H1 (cell line): ENCODE results near the gene RBM43. TPM values are rescaled to one million over a fixed set of nuclear protein-coding genes. Genes with fewer than 3 reads are reported as not detected.

Experiments
- CTCF ChIA-PET: fragments of 300-600 bp; sonication (Branson Sonifier 250); formaldehyde crosslinking; loops from one replicate; lab custom pipeline; 2021; ENCODE audit not compliant: partially characterized antibody; lab: Charles Lee
- POLR2A ChIA-PET: fragments of 300-600 bp; sonication (Branson Sonifier 250); formaldehyde crosslinking; loops from one replicate; lab custom pipeline; 2021; ENCODE audit warnings: inconsistent platforms; ENCODE audit not compliant: partially characterized antibody; lab: Charles Lee
- DNase-seq, 2 experiments: peaks; one replicate each; pipeline versions ENCODE4 v3.0.0 to v3.0.0-alpha.2; 2010 to 2022; ENCODE audit warnings: low spot score in 2 of 2, low read depth in 1 of 2, mixed read lengths in 1 of 2
- FAIRE-seq: peaks from 2 replicates; lab custom pipeline; 2011; peaks lifted over from hg19 to GRCh38; lab: Jason Lieb, UNC
- H2AFZ ChIP-seq: 2 replicates; pipeline ENCODE4 v1.8.1; 2012; ENCODE audit warnings: low read length, inconsistent platforms
- H2AK5ac ChIP-seq: 2 replicates; pipeline ENCODE4 v1.6.1; 2013; ENCODE audit warnings: low read depth, low read length
- H2BK120ac ChIP-seq: replicated peaks from 2 replicates; pipeline ENCODE3; 2013; ENCODE audit warnings: low read depth, low read length, inconsistent platforms
- H2BK12ac ChIP-seq: 2 replicates; pipeline ENCODE4 v1.6.1; 2013; ENCODE audit warnings: low read depth, low read length
- H2BK15ac ChIP-seq: 2 replicates; pipeline ENCODE4 v1.6.1; 2013; ENCODE audit warnings: low read length
- H2BK20ac ChIP-seq: 2 replicates; pipeline ENCODE4 v1.6.1; 2013; ENCODE audit warnings: low read length
- H2BK5ac ChIP-seq: 2 replicates; pipeline ENCODE4 v1.6.1; 2013; ENCODE audit warnings: low read depth, low read length
- H3K14ac ChIP-seq: 2 replicates; pipeline ENCODE4 v1.6.1; 2013; ENCODE audit warnings: inconsistent platforms; ENCODE audit not compliant: insufficient read length
- H3K18ac ChIP-seq: 2 replicates; pipeline ENCODE4 v1.6.1; 2013; ENCODE audit warnings: low read length; ENCODE audit errors: extremely low read depth
- H3K23ac ChIP-seq: 2 replicates; pipeline ENCODE4 v1.6.1; 2013; ENCODE audit warnings: inconsistent platforms; ENCODE audit not compliant: insufficient read length
- H3K23me2 ChIP-seq: 2 replicates; pipeline ENCODE4 v1.6.1; 2013; ENCODE audit warnings: low read depth, low read length
- H3K27ac ChIP-seq: 2 replicates; pipeline ENCODE4 v1.6.1; 2011; ENCODE audit warnings: low read depth, low read length, inconsistent platforms
- H3K27me3 ChIP-seq, 4 experiments: replicated peaks in 1 of 4; 1 replicate in 1 of 4; 2 replicates in 3 of 4; pipeline versions ENCODE4 v1.6.1 to v1.8.1; 2011 to 2013; ENCODE audit warnings: low read length in 3 of 4, mild to moderate bottlenecking in 3 of 4, inconsistent platforms in 2 of 4, mixed read lengths in 2 of 4, moderate library complexity in 1 of 4; ENCODE audit not compliant: control insufficient read depth in 3 of 4, insufficient read depth in 3 of 4; ENCODE audit errors: extremely low read depth in 1 of 4
- H3K36me3 ChIP-seq, 4 experiments: 2 replicates each; pipeline versions ENCODE4 v1.6.1 to v1.8.1; 2011 to 2013; ENCODE audit warnings: mild to moderate bottlenecking in 4 of 4, low read length in 3 of 4, moderate library complexity in 2 of 4, control low read depth in 1 of 4, inconsistent platforms in 1 of 4; ENCODE audit not compliant: insufficient read depth in 4 of 4, control insufficient read depth in 2 of 4
- H3K4ac ChIP-seq: replicated peaks from 2 replicates; pipeline ENCODE3; 2013; ENCODE audit warnings: low read length, low read depth, mixed read lengths, inconsistent platforms; ENCODE audit not compliant: insufficient read length
- H3K4me1 ChIP-seq, 4 experiments: replicated peaks in 1 of 4; 1 replicate in 1 of 4; 2 replicates in 3 of 4; pipeline versions ENCODE4 v1.6.1 to v1.8.1; 2011 to 2013; ENCODE audit warnings: low read length in 3 of 4, inconsistent platforms in 2 of 4, mixed read lengths in 1 of 4; ENCODE audit not compliant: insufficient read depth in 4 of 4, control insufficient read depth in 3 of 4
- H3K4me2 ChIP-seq, 2 experiments: 2 replicates each; pipeline versions ENCODE4 v1.6.1 to v1.8.1; 2011 to 2013; ENCODE audit warnings: low read depth in 2 of 2, low read length in 2 of 2, control low read depth in 1 of 2, inconsistent platforms in 1 of 2, mild to moderate bottlenecking in 1 of 2; ENCODE audit not compliant: insufficient read depth in 1 of 2
- H3K4me3 ChIP-seq, 4 experiments: fragments of 200-600, 300-600 bp in 1 of 4; sonication (generic), shearing (Covaris generic), sonication (Bioruptor Twin) in 1 of 4; 2 replicates each; pipeline versions ENCODE4 v1.5.1 to v1.8.1; 2011 to 2016; ENCODE audit warnings: low read length in 4 of 4, low read depth in 3 of 4, control low read depth in 2 of 4, inconsistent platforms in 2 of 4, mild to moderate bottlenecking in 2 of 4, mixed read lengths in 1 of 4, moderate library complexity in 1 of 4; ENCODE audit not compliant: insufficient read depth in 2 of 4; ENCODE audit errors: extremely low read depth in 1 of 4
- H3K56ac ChIP-seq: replicated peaks from 2 replicates; pipeline ENCODE3; 2013; ENCODE audit warnings: low read depth, mild to moderate bottlenecking, mixed read lengths, low read length, inconsistent platforms; ENCODE audit not compliant: insufficient read length
- H3K79me1 ChIP-seq: 2 replicates; pipeline ENCODE4 v1.6.1; 2013; ENCODE audit warnings: low read depth, low read length, control low read depth
- H3K79me2 ChIP-seq, 2 experiments: 2 replicates each; pipeline versions ENCODE4 v1.6.1 to v1.8.1; 2012 to 2013; ENCODE audit warnings: low read length in 2 of 2, mild to moderate bottlenecking in 2 of 2, inconsistent platforms in 1 of 2; ENCODE audit not compliant: insufficient read depth in 2 of 2, control insufficient read depth in 1 of 2
- H3K9ac ChIP-seq, 4 experiments: replicated peaks in 1 of 4; 1 replicate in 1 of 4; 2 replicates in 3 of 4; pipeline versions ENCODE4 v1.6.1 to v1.8.1; 2011 to 2013; ENCODE audit warnings: low read depth in 3 of 4, low read length in 3 of 4, control low read depth in 2 of 4, mild to moderate bottlenecking in 2 of 4, moderate library complexity in 2 of 4, inconsistent platforms in 1 of 4; ENCODE audit errors: extremely low read depth in 1 of 4
- H3K9me3 ChIP-seq, 2 experiments: 2 replicates each; pipeline versions ENCODE4 v1.6.1 to v1.8.1; 2012 to 2013; ENCODE audit warnings: mild to moderate bottlenecking in 2 of 2, moderate library complexity in 2 of 2, control low read depth in 1 of 2, inconsistent platforms in 1 of 2, low read depth in 1 of 2, low read length in 1 of 2, mixed read lengths in 1 of 2; ENCODE audit not compliant: insufficient read depth in 2 of 2
- H4K20me1 ChIP-seq, 2 experiments: replicated peaks in 1 of 2; 2 replicates each; pipeline versions ENCODE3 to v1.8.1; 2011 to 2013; ENCODE audit warnings: inconsistent platforms in 2 of 2, low read length in 2 of 2, mild to moderate bottlenecking in 1 of 2; ENCODE audit not compliant: insufficient read depth in 2 of 2, control insufficient read depth in 1 of 2
- H4K5ac ChIP-seq: 2 replicates; pipeline ENCODE4 v1.6.1; 2013; ENCODE audit warnings: low read length, low read depth, mixed read lengths, inconsistent platforms; ENCODE audit not compliant: insufficient read length
- H4K8ac ChIP-seq: 2 replicates; pipeline ENCODE4 v1.8.0; 2013; ENCODE audit warnings: mild to moderate bottlenecking, moderate library complexity, low read length, inconsistent platforms; ENCODE audit not compliant: insufficient read depth; ENCODE audit errors: extremely low read depth
- H4K91ac ChIP-seq: replicated peaks from 2 replicates; pipeline ENCODE3; 2013; ENCODE audit warnings: low read length, mixed read lengths, inconsistent platforms; ENCODE audit not compliant: insufficient read length
- ASH2L ChIP-seq: fragments of 200-600, 300-600 bp; sonication (generic); IDR thresholded peaks from one replicate; pipeline ENCODE4 v1.7.1; 2017; ENCODE audit warnings: low read length
- HDAC2 ChIP-seq, 2 experiments: fragments of 300-600 bp in 1 of 2; sonication (generic) in 1 of 2; IDR thresholded peaks; 2 replicates each; pipeline ENCODE4 v1.6.1; 2011 to 2012; ENCODE audit warnings: low read depth in 2 of 2, low read length in 2 of 2, mild to moderate bottlenecking in 2 of 2, moderate library complexity in 2 of 2, borderline replicate concordance in 1 of 2, inconsistent platforms in 1 of 2
- JUN ChIP-seq: IDR thresholded peaks from 2 replicates; pipeline ENCODE4 v1.6.1; 2011; ENCODE audit warnings: low read depth, mild to moderate bottlenecking, improper control_type of control experiment, low read length
- KDM4A ChIP-seq: IDR thresholded peaks from one replicate; pipeline ENCODE4 v1.7.1; 2012; ENCODE audit warnings: low read depth, mild to moderate bottlenecking, moderate library complexity, low read length, inconsistent platforms; ENCODE audit not compliant: severe bottlenecking
- SIX5 ChIP-seq: IDR thresholded peaks from 2 replicates; pipeline ENCODE4 v1.6.1; 2011; ENCODE audit warnings: mild to moderate bottlenecking, low read depth, low read length
- USF2 ChIP-seq: IDR thresholded peaks from 2 replicates; pipeline ENCODE4 v1.6.1; 2011; ENCODE audit warnings: low read length, improper control_type of control experiment
- whole genome bisulfite sequencing, 2 experiments: shearing (Covaris generic) in 1 of 2; methylation state at CpG; one replicate each; pipeline versions ENCODE4 v1.1.6 to v1.1.7; 2013 to 2015; ENCODE audit warnings: low lambda C conversion rate in 2 of 2, mixed read lengths in 2 of 2, inconsistent platforms in 1 of 2, low coverage in 1 of 2, missing lambda C conversion rate in 1 of 2; ENCODE audit not compliant: insufficient replicate concordance in 2 of 2, insufficient coverage in 1 of 2, insufficient read length in 1 of 2; ENCODE audit errors: extremely low coverage in 1 of 2, missing lambda C conversion rate in 1 of 2; 5-methylcytosine and 5-hydroxymethylcytosine counted together
- polyA plus RNA-seq, 7 experiments: library from polyadenylated mRNA; depleted of rRNA in 3 of 7; stranded (reverse) in 5 of 7; unstranded in 2 of 7; fragments of >200 nt in 5 of 7; fragments of 200-250 nt in 2 of 7; gene quantifications; 1 replicate in 5 of 7; 2 replicates in 1 of 7; 4 replicates in 1 of 7; pipeline versions ENCODE4 v1.2.1 to v1.2.3, GENCODE V29; 2011 to 2013; ENCODE audit warnings: missing spikeins in 2 of 7, mixed read lengths in 2 of 7
- total RNA-seq: library from RNA; stranded (reverse); fragmentation: NEBNext Ultra II Directional; extraction: Animal tissue kit (Norgen Biotek cat#: 25700); gene quantifications from 2 replicates; pipeline ENCODE4 v1.2.1, GENCODE V29; 2021

Gene RBM43
- total and polyA plus RNA-seq, 2 of the 8 experiments (the other 6 are each of a cell fraction or from before 2014, with no cell fraction given) = 1.7 to 2.0 TPM

DNA sequence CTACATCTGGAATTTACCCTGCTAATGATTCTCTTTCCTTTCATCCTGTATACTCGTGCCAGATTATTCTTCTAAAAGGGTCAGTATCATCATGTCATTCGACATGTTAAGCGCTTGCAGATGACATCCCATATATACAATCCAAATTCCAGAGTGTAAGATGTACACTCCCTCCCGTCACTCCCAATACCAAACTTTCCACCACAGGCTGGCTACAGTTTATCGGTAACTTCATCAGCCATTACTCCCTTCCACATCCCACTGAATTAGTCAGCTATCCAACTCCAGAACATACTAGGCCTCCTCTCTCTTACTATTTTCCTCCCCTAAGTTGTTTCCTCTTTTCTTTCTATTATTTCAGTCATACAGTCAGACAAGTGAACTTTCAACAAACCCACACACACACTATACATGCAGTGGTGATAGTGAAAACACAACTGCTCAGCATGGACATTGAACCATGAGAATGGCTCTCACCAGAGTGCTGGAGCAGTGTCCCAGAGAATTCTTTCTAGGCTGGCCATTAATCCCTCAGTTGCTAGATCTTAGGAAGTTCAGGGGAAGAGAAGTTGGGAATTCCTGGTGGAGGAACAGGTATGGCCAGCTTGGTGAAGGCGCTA, 38.4 kb upstream of the RBM43 start:
- no peaks in the 10 kb centered on the region for H3K79me1 ChIP-seq
- no peaks in the 10 kb centered on the region for H3K23me2 ChIP-seq
- no peaks in the 10 kb centered on the region for H3K79me2 ChIP-seq
- no peak for DNase-seq
- no peak overlapping the region for H4K5ac ChIP-seq
- H3K4me2 ChIP-seq = no peak overlapping the region
- no peak for FAIRE-seq
- no peak overlapping the region for H2BK15ac ChIP-seq
- no peaks in the 10 kb centered on the region for H3K4me1 ChIP-seq
- no peaks in the 10 kb centered on the region; a peak in 1 of 7 replicates for H3K27me3 ChIP-seq
- no peak overlapping the region; the same call in 1 of the 2 replicates for H2BK20ac ChIP-seq
- TF ChIP-seq SIX5 (no peak), USF2 (no peak), KDM4A (no peak), HDAC2 (IDR thresholded peaks at IDR 0.05; ENCODE audit: borderline replicate concordance in 1 of 2, low read depth in 2 of 2, low read length in 2 of 2) (no peak), ASH2L (no peak), JUN (no peak)
- H4K20me1 ChIP-seq = no peaks in the 10 kb centered on the region
- no peak overlapping the region for H4K8ac ChIP-seq
- no peak overlapping the region for H3K18ac ChIP-seq
- H3K4me3 ChIP-seq = no peak overlapping the region
- no peak overlapping the region for H4K91ac ChIP-seq
- H2BK120ac ChIP-seq = no peak overlapping the region
- 97% methylated on average over 6 of the region's 6 CpGs; no CpG with 5 or more reads in 1 of the 2 experiments for WGBS, 2 experiments
- ChIA-PET POLR2A (no interaction called here), CTCF (no interaction called here)
- H2AK5ac ChIP-seq = no peak overlapping the region
- H3K9me3 ChIP-seq = no peaks in the 10 kb centered on the region; a peak in 1 of 4 replicates
- H3K23ac ChIP-seq = no peak overlapping the region
- no peak overlapping the region for H3K27ac ChIP-seq
- H3K56ac ChIP-seq = no peak overlapping the region
- no peaks in the 10 kb centered on the region for H3K36me3 ChIP-seq
- no peak overlapping the region for H2BK12ac ChIP-seq
- no peak overlapping the region for H3K9ac ChIP-seq
- no peak overlapping the region for H3K14ac ChIP-seq
- H3K4ac ChIP-seq = no peak overlapping the region
- no peak overlapping the region for H2AFZ ChIP-seq
- no peak overlapping the region for H2BK5ac ChIP-seq
